ENCODE results near the gene BDH1. TPM values are rescaled to one million over a fixed set of nuclear protein-coding genes. Genes with fewer than 3 reads are reported as not detected.
"Not testable (repeated sequence)": the region's sequence is repeated elsewhere in the genome, so short reads cannot be mapped to it uniquely, and the experiment has no call there.

Gene BDH1
- total RNA-seq, 1 donor from 2014 or later = 4.7 TPM

GRCh38 chr3:197569433-197569832, 13.7 kb upstream of the BDH1 start:
- not testable (repeated sequence) for DNase-seq (ENCODE audit: low spot score); H3K27ac Mint-ChIP-seq (ENCODE audit: unreplicated experiment); H3K4me3 Mint-ChIP-seq (ENCODE audit: unreplicated experiment); H3K4me1 Mint-ChIP-seq (ENCODE audit: unreplicated experiment); H3K9me3 Mint-ChIP-seq (ENCODE audit: unreplicated experiment); H3K27me3 Mint-ChIP-seq (ENCODE audit: unreplicated experiment)
- H3K36me3 Mint-ChIP-seq (ENCODE audit: low read depth, unreplicated experiment) = peaks cover 11% of the 10 kb centered on the region

- Mint-ChIP-seq H3K27me3 (ENCODE audit: unreplicated experiment) (peaks cover 2% of the 10 kb centered on the region), H3K36me3 (ENCODE audit: low read depth, unreplicated experiment) (peaks cover 13% of the 10 kb centered on the region), H3K4me3 (ENCODE audit: unreplicated experiment) (no peak overlapping the region), H3K9me3 (ENCODE audit: unreplicated experiment) (peaks cover 10% of the 10 kb centered on the region), H3K4me1 (ENCODE audit: unreplicated experiment) (no peaks in the 10 kb centered on the region), H3K27ac (ENCODE audit: unreplicated experiment) (no peak overlapping the region)
- no peak for TF ChIP-seq CTCF (IDR thresholded peaks at IDR 0.05; ENCODE audit: unreplicated experiment)
- no peak for DNase-seq (ENCODE audit: low spot score)
These were observed 12.3 kb upstream of the BDH1 start for GRCh38 chr3:197567904-197568681.

GRCh38 chr3:197566155-197566554, 10.4 kb upstream of the BDH1 start:
- not testable (repeated sequence) for H3K9me3 Mint-ChIP-seq (ENCODE audit: unreplicated experiment); DNase-seq (ENCODE audit: low spot score); H3K4me1 Mint-ChIP-seq (ENCODE audit: unreplicated experiment); H3K36me3 Mint-ChIP-seq (ENCODE audit: low read depth, unreplicated experiment); H3K27me3 Mint-ChIP-seq (ENCODE audit: unreplicated experiment); H3K27ac Mint-ChIP-seq (ENCODE audit: unreplicated experiment); H3K4me3 Mint-ChIP-seq (ENCODE audit: unreplicated experiment)

- H3K9me3 Mint-ChIP-seq (ENCODE audit: unreplicated experiment) = peaks cover 4% of the 10 kb centered on the region
- H3K4me3 Mint-ChIP-seq (ENCODE audit: unreplicated experiment) = peak overlapping the region; percentile 32
- no peak for TF ChIP-seq CTCF (IDR thresholded peaks at IDR 0.05; ENCODE audit: unreplicated experiment)
- H3K27me3 Mint-ChIP-seq (ENCODE audit: unreplicated experiment) = peaks cover 3% of the 10 kb centered on the region
- no peaks in the 10 kb centered on the region for H3K4me1 Mint-ChIP-seq (ENCODE audit: unreplicated experiment)
- peaks cover 6% of the 10 kb centered on the region for H3K36me3 Mint-ChIP-seq (ENCODE audit: low read depth, unreplicated experiment)
- no peak overlapping the region for H3K27ac Mint-ChIP-seq (ENCODE audit: unreplicated experiment)
- DNase-seq (ENCODE audit: low spot score) = no peak
These were observed 8.5 kb upstream of the BDH1 start for GRCh38 chr3:197564097-197564843.

GRCh38 chr3:197562398-197563251, 6.9 kb upstream of the BDH1 start:
- Mint-ChIP-seq H3K27ac (ENCODE audit: unreplicated experiment) (no peak overlapping the region), H3K27me3 (ENCODE audit: unreplicated experiment) (peaks cover 3% of the 10 kb centered on the region), H3K36me3 (ENCODE audit: low read depth, unreplicated experiment) (peaks cover 6% of the 10 kb centered on the region), H3K4me3 (ENCODE audit: unreplicated experiment) (no peak overlapping the region), H3K9me3 (ENCODE audit: unreplicated experiment) (peaks cover 4% of the 10 kb centered on the region), H3K4me1 (ENCODE audit: unreplicated experiment) (no peaks in the 10 kb centered on the region)
- no peak for DNase-seq (ENCODE audit: low spot score)
- TF ChIP-seq CTCF (IDR thresholded peaks at IDR 0.05; ENCODE audit: unreplicated experiment) = no peak
